ENCODE data around the gene ABLIM2. TPM values are rescaled to one million over a fixed set of nuclear protein-coding genes. Genes with fewer than 3 reads are reported as not detected.
A peak's percentile ranks its signal among the peaks of the same experiment; 100 is the strongest.

ABLIM2 gene
- polyA plus RNA-seq, 2 of the 4 experiments (the other 2 are of a cell fraction) = 0.21 to 0.40 TPM

GRCh38 chr4:8079031-8079885 is 79.4 kb downstream of the ABLIM2 start:
- no peak overlapping the region for H3K4me3 ChIP-seq
- no peaks in the 10 kb centered on the region for H3K4me1 ChIP-seq
- CTCF ChIA-PET = no interaction called here
- FAIRE-seq (no peak), DNase-seq (ENCODE audit: low read depth in 1 of 2, low spot score in 1 of 2) (peak in 1 of 2 experiments; percentile 20), ATAC-seq (peak in 1 of 2 experiments; percentile 13; a peak in 1 of 6 replicates)
- no peak overlapping the region for H3K27ac ChIP-seq
- H3K9me3 ChIP-seq = no peaks in the 10 kb centered on the region
- WGBS (ENCODE audit: missing lambda C conversion rate) = 65% methylated on average over 31 of the region's 32 CpGs
- POLR2A ChIA-PET = no interaction called here
- no peak overlapping the region for H3K4me2 ChIP-seq
- no peak for TF ChIP-seq NR3C1 (IDR thresholded peaks at IDR 0.05)
- TF ChIP-seq, protein P1, sequence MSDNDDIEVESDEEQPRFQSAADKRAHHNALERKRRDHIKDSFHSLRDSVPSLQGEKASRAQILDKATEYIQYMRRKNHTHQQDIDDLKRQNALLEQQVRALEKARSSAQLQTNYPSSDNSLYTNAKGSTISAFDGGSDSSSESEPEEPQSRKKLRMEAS (IDR thresholded peaks at IDR 0.05) = no peak
- no peak for TF ChIP-seq BCL3 (IDR thresholded peaks at IDR 0.05)
- TF ChIP-seq, protein P2, sequence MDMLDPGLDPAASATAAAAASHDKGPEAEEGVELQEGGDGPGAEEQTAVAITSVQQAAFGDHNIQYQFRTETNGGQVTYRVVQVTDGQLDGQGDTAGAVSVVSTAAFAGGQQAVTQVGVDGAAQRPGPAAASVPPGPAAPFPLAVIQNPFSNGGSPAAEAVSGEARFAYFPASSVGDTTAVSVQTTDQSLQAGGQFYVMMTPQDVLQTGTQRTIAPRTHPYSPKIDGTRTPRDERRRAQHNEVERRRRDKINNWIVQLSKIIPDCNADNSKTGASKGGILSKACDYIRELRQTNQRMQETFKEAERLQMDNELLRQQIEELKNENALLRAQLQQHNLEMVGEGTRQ (IDR thresholded peaks at IDR 0.05) = no peak
- TF ChIP-seq HDAC2 (IDR thresholded peaks at IDR 0.05) = no peak
- no peak for TF ChIP-seq CBX2 (IDR thresholded peaks at IDR 0.05; ENCODE audit: borderline replicate concordance, low read depth)
- no peak for TF ChIP-seq BHLHE40 (IDR thresholded peaks at IDR 0.05; ENCODE audit: low read depth, low read length)
- no peak for TF ChIP-seq ZSCAN20 (CRISPR knock-in tag; IDR thresholded peaks at IDR 0.05)
- TF ChIP-seq GATA3 (IDR thresholded peaks at IDR 0.05; ENCODE audit: borderline replicate concordance) = no peak

DNA sequence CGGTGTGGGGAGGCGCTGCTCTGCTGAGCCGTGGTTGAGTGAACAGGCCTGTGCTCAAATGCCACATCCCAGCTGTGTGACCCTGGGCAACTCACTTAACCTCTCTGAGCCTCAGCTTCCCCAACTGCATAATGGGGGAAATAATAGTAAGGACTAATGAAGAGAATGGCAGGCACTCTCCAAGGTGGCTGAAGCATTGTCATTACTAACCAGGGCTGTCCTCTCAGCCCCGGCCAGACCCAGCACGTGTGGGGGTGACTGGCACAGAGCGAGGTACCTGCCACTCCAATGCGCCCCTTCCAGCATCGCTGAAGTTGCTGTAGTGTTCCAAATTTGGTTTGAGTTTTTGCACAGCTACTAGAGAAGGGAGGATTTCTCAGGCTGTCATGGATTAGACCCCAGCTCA is 80.0 kb downstream of the ABLIM2 start:
- no peak for FAIRE-seq
- DNase-seq (ENCODE audit: low read depth in 1 of 2, low spot score in 1 of 2) = no peak
- 73% methylated on average over 8 of the region's 8 CpGs for WGBS (ENCODE audit: missing lambda C conversion rate)
- POLR2A ChIA-PET = no interaction called here
- H3K9me3 ChIP-seq = no peaks in the 10 kb centered on the region
- no peak overlapping the region for H3K4me2 ChIP-seq
- no peaks in the 10 kb centered on the region for H3K4me1 ChIP-seq
- CTCF ChIA-PET = no interaction called here
- H3K4me3 ChIP-seq = no peak overlapping the region
- no peak for ATAC-seq
- TF ChIP-seq ZFP36 (IDR thresholded peaks at IDR 0.05; ENCODE audit: borderline replicate concordance, partially characterized antibody) (peak; percentile 16), BHLHE40 (IDR thresholded peaks at IDR 0.05; ENCODE audit: low read depth, low read length) (no peak), HEYL (CRISPR knock-in tag; IDR thresholded peaks at IDR 0.05) (no peak), CHD2 (IDR thresholded peaks at IDR 0.05; ENCODE audit: low read length, partially characterized antibody) (no peak), HOXA7 (CRISPR knock-in tag; IDR thresholded peaks at IDR 0.05) (no peak)
- H3K27ac ChIP-seq = no peak overlapping the region

GRCh38 chr4:8078109-8078494 is 80.5 kb downstream of the ABLIM2 start:
- CTCF ChIA-PET = no interaction called here

More at GRCh38 chr4:8078109-8078494, 80.5 kb downstream of the ABLIM2 start:
- Histone ChIP-seq H3K9me3 (no peaks in the 10 kb centered on the region), H3K4me3 (no peak overlapping the region), H3K4me1 (no peaks in the 10 kb centered on the region), H3K4me2 (no peak overlapping the region), H3K27ac (no peak overlapping the region)
- FAIRE-seq (no peak), DNase-seq (ENCODE audit: low read depth in 1 of 2, low spot score in 1 of 2) (no peak), ATAC-seq (no peak)
- 67% methylated on average over 10 of the region's 11 CpGs for WGBS (ENCODE audit: missing lambda C conversion rate)
- no peak for TF ChIP-seq GATA3 (IDR thresholded peaks at IDR 0.05; ENCODE audit: borderline replicate concordance)
- no peak for TF ChIP-seq HOXB13 (CRISPR knock-in tag; IDR thresholded peaks at IDR 0.05; ENCODE audit: low read depth)
- TF ChIP-seq, protein P3, sequence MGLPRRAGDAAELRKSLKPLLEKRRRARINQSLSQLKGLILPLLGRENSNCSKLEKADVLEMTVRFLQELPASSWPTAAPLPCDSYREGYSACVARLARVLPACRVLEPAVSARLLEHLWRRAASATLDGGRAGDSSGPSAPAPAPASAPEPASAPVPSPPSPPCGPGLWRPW (IDR thresholded peaks at IDR 0.05) = no peak
- TF ChIP-seq NPAS2 (CRISPR knock-in tag; IDR thresholded peaks at IDR 0.05; ENCODE audit: borderline replicate concordance) = no peak
- no peak for TF ChIP-seq ATOH8 (CRISPR knock-in tag; IDR thresholded peaks at IDR 0.05; ENCODE audit: low read depth)
- TF ChIP-seq FOSB (CRISPR knock-in tag; IDR thresholded peaks at IDR 0.05) = no peak
- no peak for TF ChIP-seq CBX8 (IDR thresholded peaks at IDR 0.05)
- TF ChIP-seq MAZ (IDR thresholded peaks at IDR 0.05; ENCODE audit: borderline replicate concordance, low read depth, low read length) = no peak
- TF ChIP-seq JUN (IDR thresholded peaks at IDR 0.05) = no peak
- TF ChIP-seq KDM1A (IDR thresholded peaks at IDR 0.05; ENCODE audit: low read depth) = no peak
- TF ChIP-seq, protein P4, sequence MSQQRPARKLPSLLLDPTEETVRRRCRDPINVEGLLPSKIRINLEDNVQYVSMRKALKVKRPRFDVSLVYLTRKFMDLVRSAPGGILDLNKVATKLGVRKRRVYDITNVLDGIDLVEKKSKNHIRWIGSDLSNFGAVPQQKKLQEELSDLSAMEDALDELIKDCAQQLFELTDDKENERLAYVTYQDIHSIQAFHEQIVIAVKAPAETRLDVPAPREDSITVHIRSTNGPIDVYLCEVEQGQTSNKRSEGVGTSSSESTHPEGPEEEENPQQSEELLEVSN (IDR thresholded peaks at IDR 0.05; ENCODE audit: borderline replicate concordance, low read depth) = no peak
- TF ChIP-seq BHLHE40 (IDR thresholded peaks at IDR 0.05; ENCODE audit: low read depth, low read length) = no peak
- no peak for TF ChIP-seq CEBPB (IDR thresholded peaks at IDR 0.05)
- no peak for TF ChIP-seq SREBF2 (IDR thresholded peaks at IDR 0.05)
- POLR2A ChIA-PET = no interaction called here
